Hepatocyte (in vitro differentiated cells): ENCODE measurements around the gene IRF5. TPM values are rescaled to one million over a fixed set of nuclear protein-coding genes. Genes with fewer than 3 reads are reported as not detected.
A peak's percentile ranks its signal among the peaks of the same experiment; 100 is the strongest.

Source experiments
- DNase-seq: peaks from one replicate; pipeline ENCODE4 v3.0.0-alpha.2; 2016; ENCODE audit warnings: low spot score
- H2AFZ ChIP-seq: fragments of 200-600 bp; sonication (generic); 2 replicates; pipeline ENCODE4 v1.6.0; 2016; ENCODE audit warnings: antibody characterized with exemption, mild to moderate bottlenecking
- H3K27ac ChIP-seq: fragments of 200-600 bp; sonication (generic); 2 replicates; pipeline ENCODE4 v1.5.1; 2016; ENCODE audit warnings: mild to moderate bottlenecking
- H3K27me3 ChIP-seq: fragments of 200-600 bp; sonication (generic); 2 replicates; pipeline ENCODE4 v1.6.1; 2016
- H3K36me3 ChIP-seq: fragments of 200-600 bp; sonication (generic); replicated peaks from 2 replicates; pipeline ENCODE4 v1.5.1; 2016; ENCODE audit warnings: low read depth; ENCODE audit not compliant: insufficient read depth
- H3K4me1 ChIP-seq: fragments of 200-600 bp; sonication (generic); 2 replicates; pipeline ENCODE4 v1.5.1; 2016; ENCODE audit warnings: mild to moderate bottlenecking, moderate library complexity; ENCODE audit not compliant: insufficient read depth
- H3K4me2 ChIP-seq: fragments of 200-600 bp; sonication (generic); 2 replicates; pipeline ENCODE4 v1.6.0; 2016
- H3K4me3 ChIP-seq: fragments of 200-600 bp; sonication (generic); 2 replicates; pipeline ENCODE4 v1.5.1; 2016; ENCODE audit warnings: mild to moderate bottlenecking
- H3K79me2 ChIP-seq: fragments of 200-600 bp; sonication (generic); 2 replicates; pipeline ENCODE4 v1.6.0; 2017; ENCODE audit warnings: mild to moderate bottlenecking
- H3K9me2 ChIP-seq: fragments of 200-600 bp; sonication (generic); replicated peaks from 2 replicates; pipeline ENCODE4 v1.6.0; 2017; ENCODE audit warnings: mild to moderate bottlenecking; ENCODE audit not compliant: insufficient read depth
- H3K9me3 ChIP-seq: fragments of 200-600 bp; sonication (generic); 2 replicates; pipeline ENCODE4 v1.5.1; 2016; ENCODE audit warnings: low read depth, mild to moderate bottlenecking
- H4K20me1 ChIP-seq: fragments of 200-600 bp; sonication (generic); 2 replicates; pipeline ENCODE4 v1.6.0; 2016; ENCODE audit warnings: mild to moderate bottlenecking; ENCODE audit not compliant: insufficient read depth, poor library complexity, severe bottlenecking
- CTCF ChIP-seq: fragments of 200-600 bp; sonication (generic); IDR thresholded peaks from 2 replicates; pipeline ENCODE4 v1.5.1; 2016; ENCODE audit warnings: antibody characterized with exemption, mild to moderate bottlenecking; ENCODE audit not compliant: poor library complexity
- EZH2 ChIP-seq: fragments of 200-600 bp; sonication (generic); IDR thresholded peaks from 2 replicates; pipeline ENCODE4 v1.6.1; 2016; ENCODE audit warnings: antibody characterized with exemption, mild to moderate bottlenecking, borderline replicate concordance
- EZH2phosphoT487 ChIP-seq: fragments of 200-600 bp; sonication (generic); IDR thresholded peaks from one replicate; pipeline ENCODE4 v1.6.1; 2018; ENCODE audit warnings: antibody characterized with exemption, mild to moderate bottlenecking, low read depth, moderate library complexity; ENCODE audit not compliant: unreplicated experiment, severe bottlenecking
- WGBS: methylation state at CpG from one replicate; pipeline ENCODE4 v1.1.6; 2016; ENCODE audit warnings: low lambda C conversion rate; ENCODE audit errors: missing lambda C conversion rate; 5-methylcytosine and 5-hydroxymethylcytosine counted together
- polyA plus RNA-seq: library from polyadenylated mRNA; unstranded; fragments of >200 nt; fragmentation: Nextera tagmentation; extraction: Ambion mirVana; gene quantifications from 2 replicates; pipeline ENCODE4 v1.2.1, GENCODE V29; 2016
- total RNA-seq: library from RNA; depleted of rRNA; stranded (reverse); fragments of >200 nt; gene quantifications from 2 replicates; pipeline ENCODE4 v1.2.3, GENCODE V29; 2014

Gene IRF5
- total and polyA plus RNA-seq, 2 experiments from 2014 or later, result 0.73 TPM; not detected in 1

DNA sequence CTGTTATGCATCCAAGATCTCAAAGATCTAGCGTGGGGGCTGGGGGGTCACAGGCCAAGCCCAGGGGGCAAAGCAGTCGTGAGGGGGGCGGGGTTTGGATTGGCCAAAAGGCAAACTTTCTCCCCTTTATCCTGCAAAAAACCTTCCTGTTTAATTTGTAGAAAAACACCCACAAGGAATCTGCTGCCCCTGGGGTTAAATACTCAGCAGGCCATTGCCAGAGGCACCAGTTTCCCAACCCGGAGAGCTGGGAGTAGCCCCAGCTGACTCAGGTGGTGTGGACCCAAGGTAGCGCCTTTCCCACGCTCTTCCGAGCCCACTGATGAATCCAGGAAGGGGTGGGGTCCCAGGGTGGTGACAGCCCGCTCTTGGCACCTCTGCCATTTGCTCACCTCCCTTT is 48.6 kb upstream of the IRF5 start:
- no peaks in the 10 kb centered on the region for H3K36me3 ChIP-seq
- 61% methylated on average over 7 of the region's 8 CpGs for WGBS
- no peak overlapping the region for H2AFZ ChIP-seq
- H3K9me2 ChIP-seq, result no peaks in the 10 kb centered on the region
- no peak overlapping the region for H3K4me3 ChIP-seq
- no peaks in the 10 kb centered on the region for H3K4me1 ChIP-seq
- H3K9me3 ChIP-seq, result no peaks in the 10 kb centered on the region
- no peaks in the 10 kb centered on the region for H3K79me2 ChIP-seq
- TF ChIP-seq EZH2 (no peak), CTCF (no peak), EZH2phosphoT487 (no peak)
- no peak overlapping the region for H3K27ac ChIP-seq
- DNase-seq, result no peak
- peaks cover 5% of the 10 kb centered on the region for H3K27me3 ChIP-seq
- no peaks in the 10 kb centered on the region for H4K20me1 ChIP-seq
- no peak overlapping the region for H3K4me2 ChIP-seq

- WGBS, result 52% methylated on average over 15 of the region's 67 CpGs
- Histone ChIP-seq H3K4me3 (no peak overlapping the region), H3K4me2 (peak overlapping the region; percentile 82), H3K9me3 (no peaks in the 10 kb centered on the region), H4K20me1 (no peaks in the 10 kb centered on the region), H3K27ac (no peak overlapping the region), H3K79me2 (no peaks in the 10 kb centered on the region), H3K36me3 (no peaks in the 10 kb centered on the region), H3K9me2 (no peaks in the 10 kb centered on the region), H3K27me3 (peaks cover 5% of the 10 kb centered on the region), H2AFZ (no peak overlapping the region), H3K4me1 (no peaks in the 10 kb centered on the region)
- no peak for TF ChIP-seq EZH2
- TF ChIP-seq CTCF, result no peak
- no peak for TF ChIP-seq EZH2phosphoT487
- DNase-seq, result peak; percentile 51
Measured at GRCh38 chr7:128890306-128891109, 47.2 kb upstream of the IRF5 start.

- no peaks in the 10 kb centered on the region for H3K79me2 ChIP-seq
- no peak overlapping the region for H2AFZ ChIP-seq
- H3K4me2 ChIP-seq, result peak overlapping the region; percentile 82
- no peaks in the 10 kb centered on the region for H3K9me3 ChIP-seq
- peak; percentile 41 for DNase-seq
- H3K27ac ChIP-seq, result no peak overlapping the region
- WGBS, result 74% methylated on average over 9 of the region's 41 CpGs
- no peaks in the 10 kb centered on the region for H3K36me3 ChIP-seq
- H3K4me3 ChIP-seq, result no peak overlapping the region
- H3K4me1 ChIP-seq, result no peaks in the 10 kb centered on the region
- peaks cover 5% of the 10 kb centered on the region for H3K27me3 ChIP-seq
- H3K9me2 ChIP-seq, result no peaks in the 10 kb centered on the region
- no peaks in the 10 kb centered on the region for H4K20me1 ChIP-seq
- no peak for TF ChIP-seq EZH2
- no peak for TF ChIP-seq EZH2phosphoT487
- TF ChIP-seq CTCF, result no peak
Measured at GRCh38 chr7:128891110-128891941, 46.4 kb upstream of the IRF5 start.
